GM19467 (cell line): ENCODE data around the gene RHBDD1.

Source experiments
- ATAC-seq: cut with Tn5 transposase; IDR thresholded peaks from one replicate; pipeline ENCODE4 v1.9.1; 2021; ENCODE audit warnings: mild to moderate bottlenecking, moderate library complexity; ENCODE audit not compliant: unreplicated experiment

The RHBDD1 gene, protein sequence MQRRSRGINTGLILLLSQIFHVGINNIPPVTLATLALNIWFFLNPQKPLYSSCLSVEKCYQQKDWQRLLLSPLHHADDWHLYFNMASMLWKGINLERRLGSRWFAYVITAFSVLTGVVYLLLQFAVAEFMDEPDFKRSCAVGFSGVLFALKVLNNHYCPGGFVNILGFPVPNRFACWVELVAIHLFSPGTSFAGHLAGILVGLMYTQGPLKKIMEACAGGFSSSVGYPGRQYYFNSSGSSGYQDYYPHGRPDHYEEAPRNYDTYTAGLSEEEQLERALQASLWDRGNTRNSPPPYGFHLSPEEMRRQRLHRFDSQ

DNA sequence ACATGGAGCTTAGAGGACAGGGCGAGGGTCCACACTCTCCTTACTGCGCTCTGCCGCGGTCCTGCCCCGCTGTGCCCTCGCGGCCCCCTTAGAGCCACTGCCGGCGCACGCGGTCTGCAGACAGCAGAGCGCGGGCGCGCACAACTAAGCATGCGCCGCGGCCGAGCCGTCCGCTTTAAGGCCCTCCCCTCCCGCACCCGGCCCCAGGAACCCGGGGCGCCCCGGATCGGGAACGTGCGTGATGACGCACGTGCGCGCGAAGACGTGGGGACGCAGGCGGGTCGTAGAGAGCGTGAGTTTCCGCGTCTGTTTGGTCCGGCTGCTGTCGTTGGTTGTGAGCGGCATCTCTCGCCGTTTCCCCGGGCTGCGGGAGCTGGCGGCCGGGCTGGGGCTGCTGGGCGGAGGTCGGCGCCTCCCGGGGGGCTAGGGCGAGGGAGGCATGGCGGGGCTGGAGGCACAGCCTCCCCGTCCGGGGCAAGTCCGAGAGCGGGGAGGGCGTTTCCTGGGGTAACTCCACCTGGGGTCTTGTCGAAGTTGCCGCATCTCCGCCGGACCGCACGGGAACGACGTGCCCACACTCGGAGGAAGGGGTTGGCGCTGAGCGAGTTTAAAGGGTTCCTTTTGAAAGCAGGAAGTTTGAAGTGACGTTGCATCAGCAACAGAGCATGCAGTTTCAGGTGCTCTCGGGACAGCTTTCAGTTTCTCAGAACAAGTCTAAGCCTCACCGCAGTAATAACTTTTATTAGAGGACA lies at the start of gene RHBDD1:
Gene RHBDD1, plus strand, starts transcription at position 259 of the 752 bp plus-strand sequence. CDS start 28,640 bp downstream, outside the sequence.
- ATAC-seq: peak; percentile 82

DNA sequence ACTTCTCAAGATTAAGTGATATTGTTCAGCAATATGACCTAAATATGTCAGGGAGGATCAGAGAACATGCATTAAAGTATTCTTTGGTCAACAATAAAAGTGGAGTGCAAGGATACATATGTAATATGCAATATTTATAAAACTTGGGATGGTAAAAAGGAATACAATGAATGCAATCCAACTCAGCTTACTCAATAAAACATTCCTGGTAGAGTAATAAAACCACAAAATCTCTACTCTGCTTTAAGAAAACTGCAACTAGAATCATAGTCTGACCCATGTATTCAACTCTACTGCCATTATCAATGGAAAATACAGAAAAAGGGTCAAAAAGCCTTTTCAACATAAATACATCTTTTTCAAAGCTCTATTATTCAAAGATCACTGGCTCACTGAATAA lies 47.8 kb upstream of the RHBDD1 start:
- ATAC-seq: no peak

DNA sequence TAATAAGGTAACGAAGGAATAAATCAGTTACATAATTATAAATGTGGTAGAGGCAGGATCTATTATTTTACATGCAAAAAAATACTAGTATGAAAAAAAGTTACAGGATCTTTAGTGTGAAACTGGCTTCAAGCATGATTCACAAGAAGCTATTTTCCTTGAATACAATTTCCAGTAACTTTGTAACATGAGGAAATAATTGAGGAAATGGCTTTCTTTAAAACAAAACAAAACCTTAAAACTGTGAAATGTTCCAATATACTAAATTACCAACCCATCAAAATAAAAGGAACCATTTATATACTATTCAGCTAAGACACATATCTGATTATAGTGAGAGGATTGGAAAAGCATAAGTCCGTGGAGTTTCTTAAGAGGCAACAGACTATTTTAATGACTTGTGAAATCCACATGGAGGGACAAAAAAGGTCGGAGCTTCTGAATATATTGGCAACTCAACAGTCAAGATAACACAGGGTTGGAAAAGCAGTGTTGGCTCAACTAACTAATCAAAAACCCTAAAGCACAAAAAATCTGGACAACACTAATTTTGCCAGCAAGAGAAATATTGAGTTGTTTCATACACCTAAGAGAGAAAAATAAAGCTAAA lies 46.9 kb upstream of the RHBDD1 start:
- ATAC-seq: no peak

DNA sequence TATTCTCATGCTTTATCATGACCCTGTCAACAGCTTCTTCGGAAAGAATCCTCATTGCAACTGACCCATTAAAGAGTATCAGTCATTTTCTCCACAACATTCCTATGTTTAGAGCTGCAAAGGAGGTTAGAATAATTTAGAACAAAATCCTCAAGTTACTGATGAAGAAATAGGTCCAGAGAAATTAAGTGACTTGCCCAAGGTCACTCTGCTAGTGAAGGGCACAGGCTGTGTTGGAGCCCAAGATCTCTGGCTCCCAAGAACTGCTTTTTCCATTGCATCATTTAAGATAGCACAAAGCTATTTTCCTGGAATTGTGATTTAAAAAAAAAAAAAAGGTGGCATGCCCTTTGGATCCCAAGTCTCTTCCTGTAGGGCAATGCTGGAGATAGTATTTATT lies 45.8 kb upstream of the RHBDD1 start:
- ATAC-seq: no peak

DNA sequence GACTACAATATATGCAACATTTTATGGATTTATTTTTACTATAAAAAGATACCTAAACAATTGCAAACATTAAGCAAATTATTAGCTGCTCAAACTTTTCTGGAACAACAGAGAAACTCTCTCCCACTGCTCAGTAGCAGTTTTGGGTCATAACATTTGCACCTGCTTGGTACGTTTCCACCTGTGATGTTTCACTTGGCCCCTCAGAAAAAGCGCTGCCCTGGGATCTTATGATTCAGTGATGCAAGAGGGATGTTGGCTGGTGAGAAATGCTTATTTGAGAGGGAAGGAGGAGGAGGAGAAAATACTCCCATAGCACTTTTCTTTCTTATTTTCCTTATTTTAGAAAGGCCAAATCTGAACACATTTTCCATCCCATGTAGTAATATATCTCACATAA lies 45.4 kb upstream of the RHBDD1 start:
- no peak for ATAC-seq

DNA sequence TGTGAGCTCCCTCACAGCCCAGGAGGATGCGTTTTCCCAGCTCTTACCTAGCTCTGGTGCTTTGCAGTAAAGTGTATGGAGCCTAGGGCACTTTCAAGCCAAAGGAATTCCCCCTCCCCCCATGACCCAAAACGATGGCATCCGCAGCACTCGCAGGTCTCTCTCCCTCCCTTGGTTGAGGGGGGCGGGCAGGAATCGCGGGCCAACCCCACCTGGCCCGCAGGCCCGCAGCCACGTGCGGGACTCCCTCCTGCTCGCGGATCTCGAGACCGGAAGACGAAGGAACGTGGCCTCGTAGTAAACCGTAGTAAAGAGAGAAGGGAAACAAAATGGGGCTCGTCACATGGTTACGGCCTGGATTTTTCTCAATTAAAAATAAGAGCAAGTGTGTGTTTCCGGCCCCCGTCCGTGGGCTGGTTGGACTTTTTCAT lies 44.8 kb upstream of the RHBDD1 start:
- ATAC-seq: peak; percentile 61

DNA sequence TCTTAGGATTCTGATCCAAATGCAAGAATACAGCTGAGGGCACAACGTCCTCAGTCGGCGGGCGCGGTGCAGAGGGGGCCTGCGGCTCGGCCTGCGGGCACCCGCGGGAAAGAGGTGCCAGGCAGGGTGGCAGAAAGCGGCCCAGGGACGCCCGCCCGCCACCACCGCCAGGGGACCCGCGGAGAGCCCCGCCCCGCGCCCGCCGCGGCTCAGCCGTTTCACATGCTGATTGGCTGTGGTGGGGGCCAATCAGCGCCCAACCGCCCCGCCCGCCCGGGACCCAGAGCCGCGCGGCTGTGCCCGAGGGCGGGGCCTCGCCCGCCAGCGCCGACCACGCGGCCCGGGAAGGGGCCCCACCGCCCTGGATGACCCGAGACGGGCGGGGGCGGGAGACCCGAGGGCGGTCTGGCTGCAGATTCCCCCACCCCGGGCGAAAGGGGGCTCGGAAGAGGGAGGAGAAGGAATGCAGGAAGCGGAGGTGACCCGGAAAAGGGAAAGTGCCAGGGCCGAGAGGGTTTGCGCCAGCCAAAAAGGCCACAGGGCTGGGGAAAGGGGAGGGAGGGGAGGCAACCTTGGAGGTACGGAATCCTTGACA lies 44.3 kb upstream of the RHBDD1 start:
- peak; percentile 98 for ATAC-seq

DNA sequence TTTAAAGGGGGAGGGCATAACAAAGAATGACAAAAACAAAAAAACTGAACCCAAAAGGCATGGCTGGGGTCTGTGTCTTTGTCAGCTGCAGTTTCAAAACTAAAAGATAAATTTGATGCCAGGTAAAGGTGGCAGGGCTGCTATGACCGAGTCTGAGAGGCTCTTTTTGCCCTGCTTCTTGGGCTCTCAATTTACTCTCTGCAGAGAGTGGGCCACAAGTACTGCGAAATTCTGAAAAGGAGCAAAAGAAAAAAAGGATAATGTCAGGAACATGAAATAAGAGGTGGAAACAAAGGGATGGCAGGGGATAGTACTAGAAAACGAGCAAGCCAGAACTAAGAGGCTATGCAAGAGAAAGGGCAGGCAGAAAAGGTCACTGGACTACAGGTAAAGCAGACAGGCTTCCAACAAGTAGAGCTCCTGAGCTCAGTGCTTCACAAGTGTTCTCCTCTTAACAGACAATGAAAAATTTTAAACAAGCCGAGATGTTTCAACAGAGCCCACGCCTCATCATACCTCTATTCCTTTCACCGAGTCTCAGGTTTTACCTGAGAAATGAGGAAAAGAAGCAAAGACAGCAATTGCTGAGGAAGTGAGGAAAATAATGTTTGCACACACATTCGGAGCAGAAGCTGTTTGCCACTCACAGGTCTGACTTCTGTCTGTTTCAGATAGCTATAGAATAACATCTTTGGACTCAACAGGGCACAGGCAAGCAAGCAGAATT lies 43.5 kb upstream of the RHBDD1 start:
- no peak for ATAC-seq

DNA sequence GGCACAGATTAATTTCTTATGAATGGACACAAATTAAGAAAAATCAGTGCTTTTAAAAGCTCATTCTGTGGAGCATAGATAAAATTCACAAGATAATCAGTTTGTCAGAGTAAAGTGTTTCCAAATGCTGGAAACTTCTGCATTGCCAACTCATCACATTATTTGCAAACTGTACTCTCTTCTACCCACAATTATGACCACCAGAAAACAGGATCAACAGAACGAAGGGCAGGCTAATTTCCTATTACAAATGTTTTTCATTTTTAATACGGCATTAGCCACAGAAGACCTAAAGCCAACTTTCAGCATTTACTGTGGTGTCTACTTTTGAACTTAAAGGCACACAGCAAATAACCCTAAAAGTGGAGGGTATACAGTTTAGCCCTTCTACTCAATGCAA lies 42.2 kb upstream of the RHBDD1 start:
- no peak for ATAC-seq

DNA sequence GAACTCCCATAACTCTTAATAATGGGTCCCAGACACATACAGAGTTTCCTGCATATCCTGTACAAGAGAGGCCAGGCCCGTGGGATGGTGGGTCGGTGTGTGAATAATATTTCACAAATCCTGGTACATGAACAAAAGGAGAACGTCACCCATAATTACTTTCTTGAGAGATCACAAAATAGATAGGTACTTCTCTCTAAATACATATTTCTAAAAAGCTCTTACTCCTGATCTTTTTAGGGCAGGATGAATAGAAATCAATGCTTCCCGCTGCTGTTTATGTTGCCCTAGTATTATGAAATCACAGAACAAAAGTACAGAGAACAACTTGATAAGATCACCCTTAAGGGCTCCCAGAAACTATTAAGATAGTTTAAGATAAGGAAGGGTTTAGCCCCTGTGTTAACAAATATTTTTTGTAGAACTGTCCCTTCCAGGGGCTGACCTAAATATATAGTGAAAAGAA lies 41.6 kb upstream of the RHBDD1 start:
- ATAC-seq: no peak

DNA sequence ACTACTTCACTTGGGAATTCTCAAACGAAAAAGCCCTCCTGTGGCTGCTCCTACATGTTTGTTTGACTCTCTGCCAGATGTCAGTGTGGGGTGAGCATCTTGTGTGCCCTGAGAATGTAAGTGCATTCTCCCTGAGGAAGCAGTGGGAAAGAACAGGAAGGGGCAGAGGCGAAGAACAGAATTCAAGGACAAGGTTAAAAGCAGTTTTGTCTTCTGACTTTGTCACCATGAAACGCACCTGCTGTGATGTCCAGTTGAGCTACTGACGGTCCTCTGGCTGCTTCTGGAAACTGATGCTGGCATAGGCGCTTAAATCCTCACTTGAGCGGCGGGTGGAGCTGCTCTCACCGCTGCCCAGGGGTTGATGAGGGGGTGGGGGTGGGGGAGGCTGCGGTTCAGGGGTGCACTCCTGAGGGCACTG lies 41.1 kb upstream of the RHBDD1 start:
- no peak for ATAC-seq

DNA sequence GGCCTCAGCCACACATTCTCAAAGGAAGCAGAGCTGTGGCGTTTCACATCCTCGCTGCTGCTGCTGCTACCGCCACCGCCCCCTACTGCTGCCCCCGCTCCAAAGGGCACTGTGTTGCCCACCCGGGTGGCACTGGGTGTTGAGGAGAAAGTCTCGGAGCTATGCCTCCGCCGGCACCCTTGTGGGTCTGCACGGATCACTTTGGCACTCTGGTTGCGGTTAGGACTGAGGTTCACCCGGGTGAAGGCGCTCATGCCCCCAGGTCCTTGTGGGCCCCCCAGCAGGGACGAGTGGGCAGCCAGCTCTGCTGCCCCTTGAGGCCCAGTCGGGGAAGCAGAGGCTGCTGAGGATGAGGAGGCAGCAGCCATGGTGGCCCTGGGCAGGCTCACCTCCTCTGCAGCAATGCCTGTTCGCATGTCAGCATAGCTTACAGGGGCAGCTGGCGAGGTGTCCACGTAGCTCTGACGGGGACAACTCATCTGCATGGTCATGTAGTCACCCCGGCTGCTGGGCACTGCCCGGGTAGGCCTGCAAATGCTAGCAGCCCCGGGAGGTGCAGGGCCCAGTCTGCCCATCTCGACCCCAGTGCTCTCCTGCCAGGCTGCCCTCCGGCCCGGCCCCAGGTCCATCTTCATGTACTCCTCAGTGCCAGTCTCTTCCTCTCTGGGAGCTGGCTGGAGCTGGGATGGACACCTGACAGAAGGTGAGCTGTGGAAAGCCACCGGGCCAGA lies 40.4 kb upstream of the RHBDD1 start:
- no peak for ATAC-seq

DNA sequence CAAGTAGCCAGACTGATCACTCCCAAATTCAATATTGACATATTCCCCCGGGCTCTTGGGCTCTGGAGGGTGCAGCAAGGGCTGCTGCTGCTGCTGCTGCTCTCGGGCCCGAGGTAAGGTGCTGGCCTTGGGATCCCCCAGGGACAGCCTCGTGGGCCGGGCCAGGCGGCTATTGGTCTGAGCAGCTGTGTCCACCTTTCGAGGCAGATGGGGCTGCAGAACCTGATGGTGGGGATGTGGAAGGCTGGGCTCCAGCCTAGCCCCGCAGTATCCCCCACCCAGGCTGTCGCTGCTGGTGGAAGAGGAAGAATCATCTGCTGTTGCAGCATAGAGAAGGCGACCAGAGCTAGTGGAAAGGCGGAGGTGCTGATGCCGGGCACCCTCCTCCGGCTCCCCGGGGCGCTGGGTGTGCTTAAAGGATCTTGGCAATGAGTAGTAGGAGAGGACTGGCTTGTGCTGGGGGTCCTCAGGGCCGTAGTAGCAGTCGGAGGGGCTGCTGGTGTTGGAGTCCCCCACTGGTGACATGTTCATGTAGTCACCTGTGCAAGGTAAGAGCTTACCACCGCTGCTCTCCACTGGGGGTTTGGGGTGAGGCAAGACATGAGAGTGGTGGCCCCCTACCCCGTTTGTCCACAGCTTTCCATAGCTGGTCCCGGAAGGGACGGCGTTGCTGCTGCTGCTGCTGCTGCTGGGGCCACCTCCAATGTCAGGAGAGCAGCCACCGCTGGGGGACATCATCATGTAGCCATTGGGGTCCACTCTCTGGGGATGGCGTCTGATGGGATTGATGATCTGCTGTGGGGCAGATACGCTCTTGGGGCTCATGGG lies 39.6 kb upstream of the RHBDD1 start:
- ATAC-seq: no peak

DNA sequence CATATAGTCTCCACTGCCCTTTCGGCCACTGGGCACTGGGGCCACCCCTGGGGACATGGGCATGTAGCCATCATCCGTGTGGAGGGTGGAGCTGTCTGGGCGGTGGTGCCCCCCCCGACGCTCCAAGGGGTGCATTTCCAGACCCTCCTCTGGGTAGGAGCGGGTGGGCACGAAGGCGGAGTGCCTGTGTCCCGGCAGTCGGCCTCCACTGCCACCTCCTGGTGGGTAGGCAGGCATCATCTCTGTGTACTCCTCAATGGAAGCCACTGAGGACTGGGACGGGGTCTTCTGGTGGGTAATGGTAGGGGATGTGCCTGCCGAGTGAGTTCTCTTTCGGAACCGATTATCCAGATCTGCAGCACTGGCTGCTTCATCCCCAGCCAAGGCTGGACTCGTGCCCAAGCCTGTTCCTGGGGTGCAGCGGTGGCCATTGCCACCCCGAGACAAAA lies 39.0 kb upstream of the RHBDD1 start:
- ATAC-seq: no peak

DNA sequence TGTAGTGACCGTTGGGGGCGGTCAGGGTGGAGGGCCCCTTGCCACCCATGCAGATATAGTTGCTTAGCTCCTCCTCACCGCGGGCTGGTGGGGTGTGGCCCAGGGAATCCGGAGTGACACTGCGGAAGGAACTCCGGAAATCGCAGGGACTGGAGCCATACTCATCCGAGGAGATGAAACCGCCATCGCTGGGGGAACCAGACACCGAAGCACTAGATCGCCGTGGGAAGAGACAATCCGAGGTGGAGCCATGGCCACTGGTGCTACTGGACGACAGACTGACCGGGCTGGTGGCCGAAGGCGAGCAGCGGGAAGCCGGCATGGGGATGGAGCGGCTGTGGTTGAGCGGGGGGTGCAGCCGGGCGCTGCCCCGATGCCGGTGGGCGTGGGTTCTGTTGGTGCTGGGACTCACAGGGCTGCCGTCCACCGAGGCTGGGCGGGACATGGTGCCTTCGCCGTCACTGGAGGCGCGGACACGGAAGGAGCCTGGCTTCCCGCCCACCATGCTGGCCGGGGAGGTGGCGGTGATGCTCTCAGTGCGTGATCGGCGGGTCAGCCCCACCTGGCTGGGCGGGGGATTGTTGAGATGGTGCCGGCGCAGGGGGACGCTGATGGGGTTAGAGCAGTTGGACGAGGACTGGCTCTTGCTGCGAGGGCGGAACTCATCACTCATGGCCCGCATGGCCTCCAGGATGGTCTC lies 38.4 kb upstream of the RHBDD1 start:
- ATAC-seq: no peak

DNA sequence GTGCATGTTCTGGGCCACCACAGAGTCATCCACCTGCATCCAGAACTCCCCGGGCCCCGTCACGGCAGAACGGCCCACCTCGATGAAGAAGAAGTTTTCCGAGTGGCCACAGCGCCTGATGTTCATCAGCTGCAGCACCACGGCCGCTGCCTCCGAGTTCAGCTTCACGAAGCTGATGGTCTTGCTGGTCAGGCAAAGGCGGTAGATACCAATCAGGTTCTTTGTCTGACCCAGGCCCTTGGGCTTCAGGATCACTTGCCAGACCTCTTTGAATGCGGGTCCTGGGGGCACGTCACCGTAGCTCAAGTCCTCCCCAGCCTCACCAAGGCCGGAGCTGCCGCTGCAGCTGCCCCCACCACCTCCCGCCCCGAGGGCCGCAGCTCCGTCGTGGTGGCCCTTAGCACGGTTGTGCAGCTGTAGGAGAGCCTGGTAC lies 37.8 kb upstream of the RHBDD1 start:
- no peak for ATAC-seq

DNA sequence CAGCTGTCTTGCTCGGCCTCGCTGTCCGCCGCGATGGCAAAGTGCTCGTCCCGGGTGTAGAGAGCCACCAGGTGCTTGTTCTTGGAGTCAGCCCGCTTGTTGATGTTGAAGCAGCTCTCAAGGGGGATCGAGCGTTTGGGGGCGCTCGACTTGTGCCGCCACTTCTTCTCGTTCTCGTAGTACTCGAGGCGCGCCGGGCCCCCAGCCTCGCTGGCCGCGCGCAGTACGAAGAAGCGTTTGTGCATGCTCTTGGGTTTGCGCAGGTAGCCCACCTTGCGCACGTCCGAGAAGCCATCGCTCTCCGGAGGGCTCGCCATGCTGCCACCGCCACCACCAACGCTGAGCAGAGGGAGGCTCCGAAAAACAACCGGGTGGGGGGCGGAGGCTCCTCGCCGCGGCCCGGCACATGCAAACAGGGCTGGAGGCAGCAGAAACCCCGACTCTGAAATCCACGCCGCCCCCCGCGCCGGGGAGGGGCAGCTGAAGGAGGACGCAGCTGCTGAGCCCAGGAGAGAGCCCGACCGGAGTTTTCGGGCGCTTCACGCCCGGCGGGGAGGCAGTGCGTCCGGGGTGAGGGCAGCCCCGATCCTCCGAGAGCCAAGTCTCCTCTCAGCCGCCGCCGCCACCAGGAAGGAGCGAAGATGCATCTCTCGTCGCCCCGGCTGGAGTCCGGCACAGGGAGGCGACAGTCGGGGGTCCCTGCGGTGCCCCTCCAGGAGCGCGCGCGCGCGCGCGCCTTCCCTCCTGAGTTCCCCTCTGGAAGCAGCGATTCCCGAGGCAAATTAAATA lies 37.2 kb upstream of the RHBDD1 start:
- peak; percentile 28 for ATAC-seq
